ENCODE measurements around the gene AKNA.

Gene AKNA

GRCh38 chr9:114304416-114305188 lies 83.2 kb downstream of the AKNA start:
- DNase-seq (ENCODE audit: low spot score), result peak; percentile 18

GRCh38 chr9:114303977-114304376 lies 83.8 kb downstream of the AKNA start:
- no peak for DNase-seq (ENCODE audit: low spot score)

- DNase-seq (ENCODE audit: low spot score), result no peak
These were observed 84.2 kb downstream of the AKNA start for GRCh38 chr9:114303571-114303970.

GRCh38 chr9:114302727-114303126 lies 85.1 kb downstream of the AKNA start:
- DNase-seq (ENCODE audit: low spot score), result no peak

- DNase-seq (ENCODE audit: low spot score), result no peak
These were observed 85.8 kb downstream of the AKNA start for GRCh38 chr9:114301798-114302565.

GRCh38 chr9:114300846-114301797 lies 86.7 kb downstream of the AKNA start:
- peak; percentile 12 for DNase-seq (ENCODE audit: low spot score)

- peak; percentile 12 for DNase-seq (ENCODE audit: low spot score)
These were observed 87.5 kb downstream of the AKNA start for GRCh38 chr9:114300153-114300845.

GRCh38 chr9:114299286-114300152 lies 88.3 kb downstream of the AKNA start:
- DNase-seq (ENCODE audit: low spot score), result peak; percentile 8

GRCh38 chr9:114296338-114296737 lies 91.4 kb downstream of the AKNA start:
- no peak for DNase-seq (ENCODE audit: low spot score)

- no peak for DNase-seq (ENCODE audit: low spot score)
These were observed 93.1 kb downstream of the AKNA start for GRCh38 chr9:114294664-114295063.

- peak; percentile 14 for DNase-seq (ENCODE audit: low spot score)
These were observed 95.7 kb downstream of the AKNA start for GRCh38 chr9:114291886-114292590.

GRCh38 chr9:114291064-114291474 lies 96.7 kb downstream of the AKNA start:
- peak; percentile 81 for DNase-seq (ENCODE audit: low spot score)

- peak; percentile 36 for DNase-seq (ENCODE audit: low spot score)
These were observed 97.2 kb downstream of the AKNA start for GRCh38 chr9:114290561-114290986.

GRCh38 chr9:114289571-114290481 lies 98.0 kb downstream of the AKNA start:
- peak; percentile 16 for DNase-seq (ENCODE audit: low spot score)

- no peak for DNase-seq (ENCODE audit: low spot score)
These were observed 98.7 kb downstream of the AKNA start for GRCh38 chr9:114289106-114289505.

- DNase-seq (ENCODE audit: low spot score), result no peak
These were observed 99.3 kb downstream of the AKNA start for GRCh38 chr9:114288193-114289091.

- DNase-seq (ENCODE audit: low spot score), result no peak
These were observed 100.0 kb downstream of the AKNA start for GRCh38 chr9:114287763-114288192.

Measured in D341Med (cell line).